Stomach (tissue), 4 donors: ENCODE results near the gene HTR3E.

ENCODE experiments used
- POLR2A ChIP-seq, 4 donors: fragments of 450-650 bp; IDR thresholded peaks; one replicate each; pipeline ENCODE4 v1.6.1; 2016; ENCODE audit warnings: antibody characterized with exemption in 4 of 4, control low read depth in 2 of 4, mild to moderate bottlenecking in 1 of 4, moderate library complexity in 1 of 4
- POLR2AphosphoS5 ChIP-seq, 3 donors: sonication (generic); formaldehyde crosslinking; IDR thresholded peaks; one replicate each; pipeline ENCODE4 v1.6.1; 2016; ENCODE audit warnings: antibody characterized with exemption in 3 of 3

DNA sequence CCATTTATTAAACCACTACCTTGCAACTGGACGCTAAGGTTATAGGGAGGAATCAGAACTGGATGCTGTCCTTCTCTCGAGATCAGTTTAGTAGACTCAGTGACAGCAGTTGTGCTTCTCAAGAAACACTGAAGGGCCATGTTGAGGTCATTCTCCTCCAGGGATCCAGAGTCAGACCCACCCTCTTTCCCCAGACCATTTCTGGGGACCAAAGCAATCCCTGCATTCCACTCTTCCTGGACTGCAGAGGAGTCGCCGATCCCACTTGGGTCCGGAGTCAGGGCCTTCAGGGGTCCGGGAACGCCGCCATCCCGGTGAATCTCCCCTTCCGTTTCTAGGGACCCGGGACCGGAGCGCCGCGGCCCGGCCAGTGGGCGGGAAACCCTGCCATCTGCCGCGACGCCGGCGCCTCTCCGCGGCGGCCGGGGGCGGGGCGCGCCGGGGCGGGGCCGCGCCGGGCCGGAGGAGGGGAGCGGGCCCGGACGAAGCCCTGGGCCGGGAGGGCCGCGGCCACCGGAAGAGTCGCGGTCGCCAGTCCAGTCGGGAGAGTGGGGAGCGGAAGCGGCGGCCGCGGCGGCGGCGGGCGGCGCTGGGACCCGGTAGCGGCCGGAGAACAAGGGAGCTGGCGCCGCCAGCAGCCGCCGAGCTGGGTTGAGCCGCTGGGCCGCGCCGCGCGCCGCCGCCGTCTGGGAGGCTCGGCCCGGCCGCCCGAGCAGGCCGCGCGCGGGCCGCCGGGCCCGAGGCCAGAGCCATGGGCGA, 58.2 kb downstream of the HTR3E start, which contains the start of gene DVL3:
- TF ChIP-seq POLR2A (IDR thresholded peaks at IDR 0.05) (no peak), POLR2AphosphoS5 (IDR thresholded peaks at IDR 0.05) (peak in 2 of 3 donors; percentile 35 to 64)
